Astrocyte (in vitro differentiated cells and primary cell): ENCODE measurements around the gene C19orf25.

Source experiments
- EZH2 ChIP-seq: IDR thresholded peaks from 2 replicates; pipeline ENCODE4 v1.6.1; 2012; ENCODE audit warnings: mild to moderate bottlenecking, low read length, inconsistent platforms; ENCODE audit not compliant: insufficient read depth
- TF ChIP-seq, protein P1 (sequence below): IDR thresholded peaks from 2 replicates; pipeline ENCODE4 v1.5.1; 2011; ENCODE audit warnings: low read depth, mild to moderate bottlenecking, inconsistent platforms, low read length, moderate library complexity; ENCODE audit not compliant: insufficient read depth

DNA sequence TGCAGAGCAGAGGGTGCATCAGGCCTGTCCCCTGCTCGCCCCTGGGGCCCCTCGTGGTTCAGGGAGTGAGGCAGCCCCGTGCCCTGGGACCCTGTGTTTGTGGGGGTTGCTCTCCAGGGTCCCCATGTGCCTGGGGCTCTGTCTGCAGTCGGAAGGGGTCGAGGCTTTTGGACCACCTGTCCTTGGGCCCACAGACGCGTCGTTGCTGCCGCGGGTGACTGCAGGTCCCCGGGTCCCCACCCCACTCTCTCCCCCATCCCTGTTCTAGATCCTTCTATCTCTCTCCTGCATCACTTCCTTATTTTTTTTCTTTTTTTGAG is 9.2 kb upstream of the C19orf25 start:
- TF ChIP-seq, protein P1, sequence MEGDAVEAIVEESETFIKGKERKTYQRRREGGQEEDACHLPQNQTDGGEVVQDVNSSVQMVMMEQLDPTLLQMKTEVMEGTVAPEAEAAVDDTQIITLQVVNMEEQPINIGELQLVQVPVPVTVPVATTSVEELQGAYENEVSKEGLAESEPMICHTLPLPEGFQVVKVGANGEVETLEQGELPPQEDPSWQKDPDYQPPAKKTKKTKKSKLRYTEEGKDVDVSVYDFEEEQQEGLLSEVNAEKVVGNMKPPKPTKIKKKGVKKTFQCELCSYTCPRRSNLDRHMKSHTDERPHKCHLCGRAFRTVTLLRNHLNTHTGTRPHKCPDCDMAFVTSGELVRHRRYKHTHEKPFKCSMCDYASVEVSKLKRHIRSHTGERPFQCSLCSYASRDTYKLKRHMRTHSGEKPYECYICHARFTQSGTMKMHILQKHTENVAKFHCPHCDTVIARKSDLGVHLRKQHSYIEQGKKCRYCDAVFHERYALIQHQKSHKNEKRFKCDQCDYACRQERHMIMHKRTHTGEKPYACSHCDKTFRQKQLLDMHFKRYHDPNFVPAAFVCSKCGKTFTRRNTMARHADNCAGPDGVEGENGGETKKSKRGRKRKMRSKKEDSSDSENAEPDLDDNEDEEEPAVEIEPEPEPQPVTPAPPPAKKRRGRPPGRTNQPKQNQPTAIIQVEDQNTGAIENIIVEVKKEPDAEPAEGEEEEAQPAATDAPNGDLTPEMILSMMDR: no peak
- TF ChIP-seq EZH2: no peak
